CD4-positive, alpha-beta T cell treated with Interferon gamma for 1 hour (primary cell): ENCODE data around the gene MAPRE2.

ENCODE experiments used
- DNase-seq: peaks from one replicate; pipeline ENCODE4 v3.0.0-alpha.2; 2020

MAPRE2 gene

DNA sequence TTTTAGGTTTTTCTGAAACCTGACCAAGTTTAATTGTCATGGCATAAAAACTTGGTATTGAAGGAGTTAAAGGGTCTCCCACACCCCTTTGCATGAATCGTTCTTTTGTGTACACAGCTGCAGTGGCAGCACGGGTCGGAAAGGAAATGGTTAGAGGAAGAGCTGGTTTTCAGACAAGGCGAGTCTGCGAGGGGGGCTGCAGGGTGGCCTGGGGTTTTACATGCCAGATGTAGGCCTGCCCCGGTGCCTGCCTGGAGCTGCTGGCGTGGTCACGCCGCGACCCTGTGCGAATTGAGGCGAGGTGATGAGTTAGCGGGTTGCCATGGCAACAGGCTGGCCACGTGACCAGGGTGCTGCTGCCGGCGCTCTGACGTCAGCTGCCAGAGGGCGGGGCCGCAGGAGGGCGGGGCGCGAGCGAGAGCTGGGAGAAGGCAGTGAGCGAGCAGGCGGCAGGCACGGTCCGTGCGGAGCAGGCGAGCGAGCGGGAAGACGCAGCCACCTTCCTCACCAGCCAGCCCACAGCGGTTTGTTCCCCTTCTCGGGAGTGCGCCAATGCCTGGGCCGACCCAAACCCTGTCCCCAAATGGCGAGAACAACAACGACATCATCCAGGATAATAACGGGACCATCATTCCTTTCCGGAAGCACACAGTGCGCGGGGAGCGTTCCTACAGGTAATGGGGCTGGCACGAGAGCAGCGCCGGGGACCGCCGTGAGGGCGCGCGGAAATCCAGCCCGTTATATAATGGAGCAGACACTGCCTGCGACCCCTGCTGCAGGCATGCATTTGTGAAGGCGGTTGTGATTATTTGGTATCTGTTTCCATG is at the start of gene MAPRE2:
Gene MAPRE2, plus strand, starts transcription at position 426 of the 827 bp plus-strand sequence. Its CDS starts 127 bp downstream, at position 553.
- DNase-seq: peak; percentile 100

GRCh38 chr18:34991561-34991960 is 49.7 kb upstream of the MAPRE2 start:
- DNase-seq: no peak

- no peak for DNase-seq
Measured at GRCh38 chr18:34993289-34993688, 47.9 kb upstream of the MAPRE2 start.

- no peak for DNase-seq
Measured at GRCh38 chr18:34995746-34996145, 45.5 kb upstream of the MAPRE2 start.

- no peak for DNase-seq
Measured at GRCh38 chr18:34998661-34999060, 42.6 kb upstream of the MAPRE2 start.

- DNase-seq: no peak
Measured at GRCh38 chr18:34999756-35000289, 41.4 kb upstream of the MAPRE2 start.

- no peak for DNase-seq
Measured at GRCh38 chr18:35000457-35000856, 40.8 kb upstream of the MAPRE2 start.

DNA sequence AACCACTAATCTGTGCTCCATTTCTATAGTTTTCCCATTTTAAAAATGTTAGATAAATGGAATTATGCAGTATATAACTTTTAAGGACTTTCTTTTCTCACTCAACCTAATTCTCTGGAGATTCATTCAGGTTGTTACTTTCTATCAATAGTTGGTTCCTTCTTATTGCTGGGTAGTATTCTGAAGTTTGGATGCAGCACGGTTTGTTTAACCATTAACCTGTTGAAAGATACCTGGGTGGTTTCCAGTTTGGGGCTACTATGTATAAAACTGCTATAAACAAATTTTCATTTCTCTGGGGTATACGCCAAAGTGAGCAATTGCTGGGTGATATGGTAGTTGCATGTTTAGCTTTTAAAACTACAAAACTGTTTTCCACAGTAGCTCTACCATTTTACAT is 39.1 kb upstream of the MAPRE2 start:
- DNase-seq: no peak

DNA sequence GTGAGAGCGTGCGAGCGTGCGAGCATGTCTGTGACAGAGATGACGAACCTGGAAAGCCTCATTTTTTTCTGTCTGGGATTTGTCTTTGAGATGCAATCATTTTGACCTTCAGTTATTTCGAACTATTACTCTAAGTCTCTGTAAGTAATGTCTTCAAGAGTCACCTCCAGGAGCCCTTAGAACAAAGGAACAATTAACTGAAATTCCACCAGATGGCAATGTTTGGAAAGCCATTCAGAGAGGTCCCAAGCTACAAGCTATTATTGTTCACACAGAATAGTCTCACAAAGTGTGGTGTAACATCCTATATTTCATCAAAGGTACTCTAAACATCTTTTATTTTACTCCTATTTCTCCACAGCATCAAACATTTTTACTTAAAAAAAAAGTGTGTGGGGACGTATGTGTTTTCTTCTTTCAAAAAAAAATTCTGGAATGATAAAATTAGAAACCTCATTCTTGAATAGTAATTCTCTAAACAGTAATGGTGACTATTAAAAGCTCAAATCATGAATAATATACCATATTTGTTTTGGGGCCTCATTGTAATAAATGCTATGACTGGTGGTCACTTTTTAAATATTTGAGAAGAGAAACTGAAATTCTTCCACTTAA is 35.1 kb upstream of the MAPRE2 start:
- no peak for DNase-seq

- no peak for DNase-seq
Measured at GRCh38 chr18:35010156-35010555, 31.1 kb upstream of the MAPRE2 start.

- no peak for DNase-seq
Measured at GRCh38 chr18:35010993-35011392, 30.2 kb upstream of the MAPRE2 start.

DNA sequence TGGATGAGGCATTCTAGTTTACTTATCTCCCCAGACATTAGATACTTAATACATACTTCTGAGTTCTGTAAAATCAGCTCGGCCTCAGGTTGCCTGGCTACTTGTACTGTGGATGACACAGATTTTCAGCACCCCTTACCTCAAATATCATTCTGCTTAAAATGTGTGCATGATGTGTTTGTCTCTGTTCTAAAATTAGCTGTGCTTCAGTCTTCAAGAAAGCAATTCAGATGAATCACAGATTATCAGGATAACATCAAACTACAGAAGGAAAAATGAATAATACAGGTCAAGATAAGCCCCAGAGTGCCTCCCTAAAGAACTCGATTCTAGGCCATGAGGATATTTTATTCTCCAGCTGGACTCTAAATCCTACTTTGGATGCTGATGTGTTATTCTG is 21.3 kb upstream of the MAPRE2 start:
- DNase-seq: no peak

DNA sequence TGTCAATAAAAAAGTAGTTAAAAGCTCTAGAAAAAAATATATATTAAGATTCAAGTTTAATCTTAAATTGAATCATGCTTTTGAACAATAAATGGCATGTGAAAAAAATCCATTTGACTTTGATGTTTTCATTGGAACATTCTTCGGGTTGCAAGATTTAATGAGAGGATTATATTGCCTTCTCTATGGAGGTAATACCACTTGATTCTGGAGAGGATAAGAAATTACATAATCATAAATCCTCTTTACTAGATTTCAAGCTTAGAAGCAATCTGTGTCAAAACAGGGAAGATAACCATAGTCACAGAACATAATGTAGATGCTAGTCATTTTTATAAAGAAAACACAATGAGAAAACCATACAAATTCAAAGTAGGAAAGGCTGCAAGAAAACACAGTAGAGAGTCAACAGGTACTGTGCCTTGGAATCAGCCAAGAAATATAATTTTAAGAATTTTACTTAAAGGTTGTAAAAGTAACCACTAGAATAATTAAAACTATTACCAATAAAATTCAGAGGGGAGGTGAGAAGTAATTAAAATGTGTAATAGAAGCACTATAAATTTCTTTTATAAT is 18.7 kb upstream of the MAPRE2 start:
- no peak for DNase-seq

- DNase-seq: no peak
Measured at GRCh38 chr18:35024196-35024595, 17.0 kb upstream of the MAPRE2 start.

DNA sequence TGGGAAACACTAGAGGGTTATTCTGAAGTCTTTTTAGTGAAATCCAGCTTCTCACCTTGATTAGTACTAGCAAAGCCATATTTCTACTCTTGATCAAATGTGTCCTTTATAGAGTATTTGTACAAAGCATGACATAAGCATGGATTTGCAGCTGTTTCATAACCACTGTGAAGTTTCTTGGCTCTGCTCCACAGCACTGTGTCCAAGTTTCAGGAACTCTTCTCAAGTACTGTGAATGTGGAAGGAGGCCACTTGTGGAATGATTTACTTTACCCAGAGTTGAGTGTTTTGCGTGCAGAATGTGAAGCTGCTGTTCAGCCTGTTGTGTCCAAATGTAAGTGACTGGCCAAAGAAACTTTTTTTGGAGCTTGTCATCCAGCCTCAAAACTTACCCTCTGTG is 16.2 kb upstream of the MAPRE2 start:
- DNase-seq: no peak

- peak; percentile 36 for DNase-seq
Measured at GRCh38 chr18:35026407-35027061, 14.7 kb upstream of the MAPRE2 start.

- no peak for DNase-seq
Measured at GRCh38 chr18:35027206-35027605, 14.0 kb upstream of the MAPRE2 start.

DNA sequence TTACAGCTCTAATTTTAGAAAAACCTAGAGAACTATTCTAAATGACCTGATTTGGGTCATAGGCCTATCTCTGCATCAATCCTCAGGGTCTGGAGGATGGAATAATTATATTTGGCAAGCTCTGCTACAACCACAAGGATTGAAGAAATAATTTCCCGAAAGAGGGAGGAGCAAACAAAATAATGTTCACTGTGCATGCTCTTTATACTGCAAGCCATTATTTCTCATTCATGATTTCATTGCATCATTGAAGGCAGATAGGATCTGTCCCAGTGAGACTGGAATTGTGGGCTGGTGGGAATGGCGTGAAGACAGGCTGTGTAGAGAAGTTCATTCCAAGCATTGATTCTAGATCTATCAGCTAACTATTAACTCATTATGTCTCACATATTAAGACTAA is 12.7 kb upstream of the MAPRE2 start:
- DNase-seq: no peak

DNA sequence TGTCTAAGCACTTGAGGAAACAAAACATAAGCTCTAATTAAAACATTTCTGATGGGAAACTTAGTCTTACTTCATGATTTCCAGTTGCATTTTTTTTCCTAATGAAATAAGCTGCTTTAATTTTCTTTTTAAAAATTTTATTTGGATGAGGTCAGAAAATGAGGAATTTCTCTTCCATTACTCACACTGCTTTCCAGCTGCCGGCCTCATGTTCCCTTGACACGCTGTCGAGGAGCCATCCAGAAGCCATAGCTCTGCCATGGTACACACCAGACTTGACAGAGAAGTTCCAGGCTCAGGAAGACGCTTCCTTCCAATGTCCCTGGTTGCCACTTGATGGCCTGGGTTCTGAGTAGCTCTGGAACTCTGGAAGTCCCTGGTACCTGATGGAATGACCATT is 12.1 kb upstream of the MAPRE2 start:
- no peak for DNase-seq

GRCh38 chr18:35029770-35030169 is 11.4 kb upstream of the MAPRE2 start:
- no peak for DNase-seq

DNA sequence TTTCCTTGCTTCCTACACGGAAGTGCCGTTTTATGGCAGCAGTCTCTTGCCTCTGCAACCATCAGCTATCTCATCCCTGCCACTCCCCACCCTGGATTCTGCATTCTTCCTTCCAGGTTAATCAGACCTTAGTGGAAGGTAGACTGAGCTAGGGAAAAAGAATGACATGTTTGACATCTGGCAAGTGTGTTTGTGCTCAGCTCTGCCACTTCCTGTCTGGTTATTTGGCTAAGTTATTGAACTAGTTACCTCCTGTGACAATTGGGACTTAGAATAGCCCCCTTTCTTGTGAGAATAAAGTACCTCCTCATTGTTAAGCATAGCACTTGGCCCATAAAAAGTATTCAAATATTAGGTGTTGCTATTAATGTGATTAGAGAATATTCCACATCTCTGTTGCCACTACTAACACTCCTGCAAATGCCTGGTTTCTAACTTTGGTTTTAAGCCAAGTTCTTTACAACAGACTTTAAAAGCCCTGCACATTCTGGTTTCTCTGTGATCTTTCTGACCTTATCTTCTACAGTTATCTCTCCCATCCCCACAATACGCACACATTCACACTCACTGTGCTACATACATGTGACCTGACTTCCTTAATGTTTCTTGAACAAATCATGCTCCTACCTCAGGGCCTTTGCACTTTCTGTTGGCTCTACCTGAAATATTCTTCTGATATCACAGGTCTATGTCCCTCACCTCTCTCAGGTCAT is 10.8 kb upstream of the MAPRE2 start:
- DNase-seq: peak; percentile 17

DNA sequence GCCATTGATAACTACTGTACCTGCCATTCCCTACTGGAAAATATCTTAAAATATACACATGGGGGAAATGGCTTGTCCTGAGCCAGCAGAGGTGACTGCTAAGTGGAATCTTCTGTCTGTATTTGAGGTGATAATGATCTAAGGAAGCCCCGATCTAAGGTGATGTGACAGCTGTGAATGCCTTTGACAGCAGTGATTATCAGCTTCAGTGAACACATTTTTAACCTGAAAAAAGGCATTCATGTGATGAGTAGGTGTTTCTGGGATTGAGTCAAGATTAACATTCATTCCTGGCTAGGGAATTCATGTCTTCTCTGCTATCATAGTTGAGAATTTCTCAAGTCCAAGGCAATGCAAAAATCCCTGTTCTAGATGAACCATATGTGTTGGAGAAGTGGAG is 9.1 kb upstream of the MAPRE2 start:
- DNase-seq: no peak

GRCh38 chr18:35038029-35038428 is 3.2 kb upstream of the MAPRE2 start:
- DNase-seq: no peak
